ENCODE data around the gene C2orf66.

C2orf66 gene

DNA sequence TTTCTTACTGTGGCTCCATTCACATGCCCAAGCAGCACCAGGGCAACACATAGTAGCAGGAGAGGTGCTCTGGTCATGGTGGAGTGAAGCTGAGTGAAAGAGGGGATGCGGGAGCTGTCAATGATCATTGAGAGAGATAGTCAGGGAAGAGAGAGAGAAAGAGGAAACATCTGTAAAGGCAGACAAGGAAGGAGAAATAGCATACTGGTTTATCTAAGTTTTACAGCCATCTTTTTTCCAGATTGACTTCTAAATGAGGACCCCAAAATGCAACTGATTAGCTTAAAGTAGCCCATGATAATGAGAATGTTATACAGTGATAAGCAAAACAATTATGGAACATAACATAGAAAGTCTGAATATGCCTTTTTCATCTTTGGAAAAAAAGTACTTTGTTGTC is at the start of gene C2orf66:
TSS of gene C2orf66 (minus strand) at position 96 of the 400 bp plus-strand sequence. CDS start at position 77, 19 bp downstream.
- no peak for DNase-seq

DNA sequence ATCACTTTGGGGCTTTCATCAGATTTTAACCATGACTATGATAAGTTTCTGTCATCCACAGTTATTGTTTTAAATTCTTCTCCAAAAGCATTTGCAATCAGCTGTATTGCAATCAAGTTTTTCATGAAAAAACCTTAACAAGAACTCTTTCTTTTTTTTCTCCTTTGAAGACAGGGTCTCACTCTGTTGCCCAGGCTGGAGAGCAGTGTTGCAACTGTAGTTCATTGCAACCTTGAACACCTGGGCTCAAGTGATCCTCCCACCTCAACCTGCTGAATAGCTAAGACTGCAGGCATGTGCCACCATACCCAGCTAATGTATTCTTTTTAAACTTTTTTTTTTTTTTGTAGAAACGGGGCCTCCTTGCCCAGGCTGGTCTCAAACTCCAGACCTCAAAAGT is 45.5 kb upstream of the C2orf66 start:
- no peak for DNase-seq

DNA sequence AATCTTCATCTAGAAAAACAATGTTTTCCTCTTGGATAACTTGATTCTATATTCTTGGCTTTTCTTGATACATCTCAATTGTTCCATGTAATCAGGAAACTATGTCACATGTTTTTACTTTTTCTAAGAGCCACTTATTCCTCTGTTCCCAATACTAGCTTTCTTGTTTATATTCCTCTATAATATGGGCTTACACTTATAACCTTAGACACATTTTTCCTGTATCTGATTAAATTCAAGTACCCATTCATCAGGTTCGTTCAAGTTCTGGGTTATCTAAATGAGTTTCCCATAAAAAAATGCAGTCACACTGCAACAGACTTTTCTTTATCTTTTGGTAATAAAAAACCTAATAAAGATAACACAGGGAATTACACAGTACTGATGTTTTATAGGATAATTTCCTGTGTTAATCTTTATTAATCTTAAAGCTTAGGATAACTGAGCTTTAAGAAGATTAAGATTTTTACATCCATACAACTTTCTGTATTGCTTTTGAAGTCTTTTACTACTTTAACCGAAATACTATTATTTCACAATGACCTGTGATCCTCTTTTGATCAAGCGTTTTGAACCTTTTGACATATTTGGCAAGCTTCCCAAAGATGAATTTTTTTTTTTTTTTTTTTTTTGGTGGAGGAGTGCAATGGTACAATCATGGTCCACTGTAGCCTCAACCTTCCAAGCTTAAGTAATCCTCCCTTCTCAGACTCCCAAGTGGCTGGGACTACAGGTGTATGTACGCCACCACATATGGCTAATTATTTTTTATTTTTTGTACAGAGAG is 44.3 kb upstream of the C2orf66 start:
- no peak for DNase-seq

DNA sequence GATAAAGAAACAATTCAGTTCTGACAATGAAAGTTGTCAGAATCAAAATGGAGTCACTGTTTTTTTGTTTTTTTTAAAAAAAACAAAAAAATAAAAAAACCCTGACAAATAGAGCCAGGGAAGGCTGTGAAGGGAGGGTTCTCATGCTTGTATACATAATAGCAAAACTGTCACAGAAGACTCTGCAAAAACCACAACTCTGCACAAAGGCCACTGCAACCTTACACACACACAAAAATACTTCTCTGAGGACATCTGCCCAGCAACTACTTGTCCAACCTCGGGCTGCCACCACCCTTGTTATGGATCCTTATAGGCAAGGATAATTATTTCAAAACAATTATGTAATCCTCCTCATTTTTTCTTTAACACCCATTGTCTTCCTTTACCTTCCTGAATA is 41.9 kb upstream of the C2orf66 start:
- DNase-seq, result no peak

DNA sequence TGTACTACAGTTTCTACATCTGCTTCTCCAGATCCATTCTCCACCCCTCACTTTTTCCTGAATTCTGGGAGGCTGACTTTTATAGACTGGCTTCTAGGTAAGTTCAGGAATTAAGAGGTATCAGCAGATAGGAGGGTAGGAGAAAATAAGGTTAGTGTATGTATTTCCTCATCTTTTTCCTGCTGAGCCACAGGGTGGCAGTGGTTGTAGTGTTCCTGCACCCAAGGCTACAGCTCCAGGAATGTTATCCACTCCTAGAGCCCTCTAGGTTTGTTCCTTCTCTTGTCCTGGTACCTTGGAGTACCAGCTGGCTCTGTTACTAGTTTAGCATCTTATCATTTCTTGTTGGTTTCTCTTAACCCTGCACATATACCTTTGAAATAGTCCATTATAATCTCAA is 40.7 kb upstream of the C2orf66 start:
- no peak for DNase-seq

DNA sequence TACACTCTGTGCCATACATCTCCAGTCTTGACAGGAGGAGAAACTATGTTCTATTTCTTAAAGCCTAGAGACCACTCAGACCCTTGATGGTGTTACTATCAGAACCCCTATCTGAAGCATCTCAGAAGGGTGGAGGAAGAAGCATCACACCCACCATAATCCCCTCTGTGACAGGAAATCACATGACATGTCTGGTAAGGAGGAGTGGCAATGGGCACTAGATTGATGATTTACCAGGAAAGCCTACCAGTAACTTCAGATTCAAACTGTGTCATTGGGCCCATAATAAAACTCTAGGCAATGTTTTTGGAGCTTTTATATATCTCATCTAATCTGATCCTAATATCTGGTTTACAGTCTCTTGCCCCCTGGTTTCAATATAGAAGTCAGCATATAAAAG is 37.1 kb upstream of the C2orf66 start:
- DNase-seq, result no peak

DNA sequence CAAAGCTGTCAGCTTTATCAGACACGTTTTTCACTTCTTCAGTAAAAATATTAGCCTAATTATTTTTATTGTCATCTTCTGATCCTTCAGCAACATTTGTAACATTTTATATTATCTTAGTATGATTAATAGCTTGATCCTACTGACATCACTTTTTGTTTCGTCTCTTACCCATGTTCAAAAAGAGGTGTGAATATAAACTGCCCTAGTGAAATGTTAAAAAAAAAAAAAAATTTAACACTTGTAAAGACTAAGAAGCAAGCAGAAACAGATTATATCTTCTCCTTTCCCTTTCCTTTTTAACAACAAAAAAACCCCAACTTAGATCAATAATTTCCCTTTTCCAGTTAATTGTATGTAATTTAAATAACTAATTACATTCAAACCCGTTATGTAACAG is 36.2 kb upstream of the C2orf66 start:
- no peak for DNase-seq

DNA sequence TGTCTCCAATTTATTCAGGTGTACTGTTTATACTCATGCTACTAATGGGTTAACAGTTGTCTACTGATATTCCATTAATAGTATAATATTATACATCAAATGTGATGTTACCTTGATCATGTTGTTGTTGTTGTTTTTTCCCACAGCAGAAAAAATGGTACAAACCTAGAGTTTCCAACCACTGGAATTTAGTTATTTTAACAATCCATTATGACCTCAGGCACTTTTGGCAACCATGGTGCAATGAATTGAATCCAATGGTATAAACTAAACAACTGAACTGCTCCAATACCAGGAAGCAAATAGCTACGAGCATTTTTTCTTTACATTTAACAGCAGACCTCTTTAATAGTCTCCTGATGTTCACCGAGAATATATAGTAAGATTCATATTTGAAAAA is 31.0 kb upstream of the C2orf66 start:
- DNase-seq, result no peak

DNA sequence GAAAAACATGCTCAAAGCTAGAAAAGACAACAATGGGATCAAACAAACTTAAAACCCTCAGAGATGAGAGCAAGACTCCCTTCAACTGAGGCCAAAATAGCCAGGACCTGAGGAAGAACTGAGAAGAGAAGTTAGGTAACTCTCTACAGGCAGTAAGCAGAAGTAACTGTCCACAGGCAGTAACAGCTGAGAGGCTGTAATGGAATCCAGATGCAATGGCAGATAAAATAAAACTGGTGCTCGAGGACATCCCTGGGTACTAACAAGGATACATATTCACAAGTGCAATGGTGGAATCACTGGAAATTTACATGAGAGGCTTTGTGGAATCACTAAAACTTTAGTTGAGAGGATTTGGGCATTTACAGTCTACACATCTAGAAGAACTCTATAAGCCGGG is 30.4 kb upstream of the C2orf66 start:
- DNase-seq, result no peak

DNA sequence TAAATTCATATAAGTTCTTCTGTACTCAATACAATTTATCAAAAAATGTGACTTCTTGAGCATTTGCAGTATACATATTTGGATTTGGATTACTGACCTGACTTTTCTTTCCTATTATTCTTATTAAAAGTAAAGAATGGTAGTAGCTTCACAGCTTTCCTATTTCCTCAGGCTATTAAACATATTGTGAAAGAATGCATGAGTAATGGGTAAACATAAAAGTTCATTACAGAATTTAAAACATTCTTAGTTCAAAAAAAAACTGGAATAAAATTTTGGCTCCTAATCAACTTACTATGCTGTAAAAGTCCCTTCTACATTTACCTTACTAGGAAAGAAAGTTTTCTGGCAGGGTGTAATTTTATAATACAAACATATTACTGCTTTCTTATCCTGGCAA is 27.3 kb upstream of the C2orf66 start:
- no peak for DNase-seq

DNA sequence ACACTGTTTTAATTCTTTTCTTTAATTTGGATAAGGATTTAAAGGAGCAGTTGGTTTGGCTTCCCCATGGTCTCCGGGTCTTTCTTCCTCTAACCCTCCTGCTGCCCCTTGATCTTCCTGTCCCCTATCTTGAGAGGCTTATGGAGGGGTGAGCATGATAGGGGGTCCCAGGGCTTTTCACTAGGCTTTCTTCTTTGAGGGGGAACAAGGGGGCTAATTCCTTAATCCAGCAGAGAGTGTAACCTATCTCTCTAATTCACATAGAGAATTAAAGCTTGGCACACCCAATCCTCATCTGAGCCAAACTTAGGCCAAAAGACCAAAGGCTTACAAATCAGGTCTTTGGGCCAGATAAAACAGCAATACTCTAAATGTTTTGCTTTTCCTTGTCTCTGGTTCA is 21.5 kb upstream of the C2orf66 start:
- no peak for DNase-seq

DNA sequence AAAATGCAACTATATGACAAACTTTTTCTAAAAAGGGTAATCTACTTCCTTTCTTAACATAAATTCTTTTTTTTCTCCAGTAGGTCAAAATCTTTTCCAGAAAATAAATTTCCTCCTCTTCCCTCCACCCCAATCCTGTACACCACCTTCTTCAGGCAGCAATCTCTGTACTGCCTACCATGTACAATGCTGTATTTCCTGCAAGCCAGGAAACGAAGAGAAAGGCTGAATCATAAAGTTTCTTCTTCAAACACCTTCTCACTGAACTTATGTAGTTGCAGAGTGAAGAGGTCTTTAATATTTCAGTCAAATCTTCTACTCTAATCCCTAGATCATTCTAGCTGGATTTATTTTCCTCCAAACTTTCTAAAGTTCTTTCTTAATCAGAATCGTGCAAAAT is 18.2 kb upstream of the C2orf66 start:
- peak; percentile 13 for DNase-seq

DNA sequence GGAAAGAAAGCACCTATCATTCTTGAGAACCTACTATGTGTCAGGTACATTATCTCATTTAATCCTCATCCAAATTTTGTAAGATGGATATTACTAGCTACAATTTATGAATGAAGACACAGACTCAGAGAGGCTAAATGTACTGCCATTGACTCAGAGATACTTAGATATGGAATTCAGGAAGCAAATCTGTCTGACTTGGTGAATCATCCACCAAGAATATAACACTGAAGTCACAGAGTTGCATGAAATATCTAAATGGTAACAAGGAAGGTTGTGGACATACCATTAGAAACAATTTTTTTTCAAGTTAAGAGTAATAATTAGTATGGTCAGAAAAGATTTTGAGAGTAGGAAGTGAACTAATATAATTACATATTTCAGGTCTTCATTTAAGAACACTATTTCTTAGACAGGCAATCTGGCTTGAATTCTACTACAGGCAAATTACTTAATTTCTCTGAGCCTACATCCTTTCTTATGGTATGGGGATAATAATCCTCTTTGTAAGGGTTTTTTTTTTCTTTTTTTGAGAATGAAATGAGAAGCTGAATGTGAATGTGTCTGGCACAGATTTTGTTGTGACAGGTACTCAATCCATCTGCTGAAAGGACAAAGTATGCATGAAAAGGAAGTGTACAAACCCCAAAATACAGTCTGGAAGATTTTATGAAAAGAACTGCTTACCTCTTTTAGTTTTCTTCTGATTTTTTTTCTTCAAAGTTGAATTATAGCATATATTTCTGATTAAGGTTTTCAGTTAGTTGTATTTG is 14.8 kb upstream of the C2orf66 start:
- no peak for DNase-seq

DNA sequence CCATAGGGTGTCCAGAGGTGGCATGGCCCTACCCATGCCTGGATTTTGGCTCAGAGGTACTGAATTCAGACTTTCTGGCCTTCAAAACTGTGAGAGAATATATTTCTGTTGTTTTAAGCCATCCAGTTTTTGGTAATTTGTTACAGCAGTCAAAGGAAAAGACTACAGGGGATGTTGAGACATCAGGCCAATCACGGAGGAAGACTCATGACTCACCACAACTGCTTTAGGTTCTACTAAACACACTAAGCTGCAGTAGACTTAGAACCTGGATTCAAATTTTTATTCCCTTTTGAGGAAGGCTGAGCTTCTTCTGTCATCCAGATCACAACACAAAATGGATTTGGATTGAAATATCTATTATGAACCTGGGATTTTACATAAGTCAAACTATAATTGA is 12.0 kb upstream of the C2orf66 start:
- no peak for DNase-seq

DNA sequence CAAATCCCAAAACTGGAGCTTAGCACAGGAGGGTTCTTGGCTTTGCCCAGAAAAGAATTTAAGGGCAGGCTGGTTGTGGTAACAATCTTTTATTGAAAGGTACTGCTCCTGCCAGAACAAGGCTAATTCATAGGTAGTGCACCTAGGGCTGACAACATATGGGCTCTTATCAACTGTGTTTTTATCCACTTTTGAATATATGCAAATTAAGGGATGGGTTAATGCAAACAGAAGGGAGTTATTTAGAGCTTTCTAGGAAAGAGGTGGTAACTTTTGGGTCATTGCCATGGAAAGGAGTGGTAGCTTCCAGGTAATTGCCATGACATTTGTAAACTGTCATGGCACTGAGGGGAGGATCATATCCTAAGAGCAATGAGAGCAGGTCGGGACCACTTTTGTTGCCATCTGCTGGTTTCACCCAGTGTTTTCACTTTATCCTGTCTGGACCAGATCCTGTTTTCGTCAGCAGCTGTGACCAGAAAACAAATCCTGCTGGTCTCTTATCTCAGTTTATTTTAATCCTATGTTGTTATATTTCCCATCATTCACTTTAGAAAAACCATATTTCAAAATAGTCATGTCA is 981 bp downstream of the C2orf66 start:
- no peak for DNase-seq

DNA sequence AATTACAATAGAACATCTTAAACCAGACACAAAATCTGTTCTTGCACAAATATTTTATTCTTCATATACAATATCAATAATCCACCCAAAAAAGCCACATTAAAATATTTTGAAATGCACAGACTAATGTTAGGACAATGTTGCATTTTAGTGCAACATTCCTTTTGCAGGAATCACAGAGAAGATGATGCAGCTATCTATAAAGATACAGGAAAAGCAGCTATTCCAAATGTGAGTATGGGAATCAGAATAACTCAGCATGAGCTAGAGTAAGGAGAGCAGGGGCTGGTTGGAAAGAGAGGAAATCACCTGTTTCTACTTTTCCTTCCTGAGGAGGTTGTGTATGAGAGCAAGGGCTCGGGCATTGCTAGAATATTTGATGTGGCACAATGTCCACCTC is 4.8 kb downstream of the C2orf66 start:
- DNase-seq, result no peak

DNA sequence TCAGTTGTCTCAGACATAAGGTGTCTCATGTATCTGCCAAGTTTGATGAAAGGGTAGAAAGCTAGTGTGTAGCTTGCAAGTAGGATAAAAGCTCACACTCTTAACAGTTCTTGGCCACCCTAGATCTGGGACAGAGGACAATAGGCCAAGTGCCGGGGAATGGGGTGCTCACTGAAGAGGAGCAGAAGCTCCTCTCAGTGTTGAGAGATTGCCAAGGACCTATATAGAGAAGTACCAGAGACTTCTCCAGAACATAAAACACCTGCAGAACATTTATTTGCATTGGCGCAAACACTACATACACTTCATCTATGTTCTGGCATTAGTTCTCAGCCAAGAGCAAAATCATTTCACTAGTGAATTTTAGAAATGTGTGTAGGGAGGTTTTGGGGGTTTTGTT is 6.8 kb downstream of the C2orf66 start:
- no peak for DNase-seq

DNA sequence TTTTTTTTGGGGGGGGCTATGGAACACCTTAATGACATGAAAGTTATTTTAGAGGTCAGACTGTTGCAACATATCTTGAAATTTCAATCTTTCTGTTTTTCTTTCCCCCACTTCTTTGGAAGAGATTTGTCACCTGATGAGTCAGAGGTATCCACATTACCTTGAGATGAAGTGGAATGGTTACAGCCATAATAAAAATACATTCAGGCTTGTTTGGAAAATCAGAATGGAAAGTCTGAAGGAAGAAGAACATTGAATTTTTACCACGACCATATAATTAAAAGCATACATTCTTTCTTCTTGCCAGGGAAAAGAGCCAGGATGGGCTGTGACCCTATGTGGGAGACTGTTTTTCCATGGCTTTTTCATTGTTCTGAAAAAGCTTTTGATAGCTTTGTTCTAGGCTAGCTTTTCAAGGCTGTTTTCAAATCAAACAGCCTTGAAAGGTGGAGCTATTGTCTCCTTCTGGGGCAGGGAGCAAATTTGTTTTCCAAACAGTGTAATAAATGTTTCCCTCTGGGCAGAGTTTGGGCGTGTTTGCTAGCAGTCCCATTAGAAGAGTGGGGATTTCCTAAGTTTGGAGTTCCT is 7.4 kb downstream of the C2orf66 start:
- DNase-seq, result no peak

DNA sequence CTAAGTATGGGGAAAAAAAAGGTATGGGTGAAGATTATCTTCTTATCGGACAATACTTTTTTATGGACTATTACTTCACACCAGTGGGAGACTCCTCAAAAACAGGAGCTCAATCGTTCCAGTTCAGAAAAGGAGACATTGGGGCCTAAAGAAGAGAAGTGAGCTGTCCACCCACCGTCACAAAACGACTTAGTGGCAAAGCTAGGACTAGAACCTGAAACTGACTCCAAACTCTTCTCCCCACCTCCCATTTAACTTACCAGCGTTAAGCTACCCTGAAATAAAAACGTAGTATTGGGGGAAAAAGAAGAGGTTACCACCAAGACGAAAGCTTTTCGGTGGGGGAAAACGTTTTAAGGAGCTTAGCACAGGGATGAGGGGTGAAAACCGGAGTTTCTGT is 10.2 kb downstream of the C2orf66 start:
- DNase-seq, result no peak

DNA sequence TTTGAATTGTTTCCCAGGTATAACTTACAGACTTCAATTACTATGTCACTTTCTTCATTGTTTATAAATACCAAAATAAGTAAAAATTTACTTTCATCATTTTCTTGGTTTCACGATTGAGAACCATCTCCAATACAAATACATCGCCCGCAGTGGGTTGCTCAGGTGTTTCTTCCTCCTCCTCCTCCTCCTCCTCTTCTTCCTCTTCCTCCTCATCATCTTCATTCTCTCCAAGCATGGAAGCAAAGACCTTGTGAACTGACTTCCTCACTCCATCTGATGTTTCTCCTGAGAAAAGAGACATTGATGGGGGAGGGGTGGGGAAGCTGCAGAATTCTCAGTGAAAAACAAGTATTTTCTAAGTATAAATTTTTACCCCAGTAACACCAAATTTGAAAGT is 16.3 kb downstream of the C2orf66 start:
- DNase-seq, result no peak

DNA sequence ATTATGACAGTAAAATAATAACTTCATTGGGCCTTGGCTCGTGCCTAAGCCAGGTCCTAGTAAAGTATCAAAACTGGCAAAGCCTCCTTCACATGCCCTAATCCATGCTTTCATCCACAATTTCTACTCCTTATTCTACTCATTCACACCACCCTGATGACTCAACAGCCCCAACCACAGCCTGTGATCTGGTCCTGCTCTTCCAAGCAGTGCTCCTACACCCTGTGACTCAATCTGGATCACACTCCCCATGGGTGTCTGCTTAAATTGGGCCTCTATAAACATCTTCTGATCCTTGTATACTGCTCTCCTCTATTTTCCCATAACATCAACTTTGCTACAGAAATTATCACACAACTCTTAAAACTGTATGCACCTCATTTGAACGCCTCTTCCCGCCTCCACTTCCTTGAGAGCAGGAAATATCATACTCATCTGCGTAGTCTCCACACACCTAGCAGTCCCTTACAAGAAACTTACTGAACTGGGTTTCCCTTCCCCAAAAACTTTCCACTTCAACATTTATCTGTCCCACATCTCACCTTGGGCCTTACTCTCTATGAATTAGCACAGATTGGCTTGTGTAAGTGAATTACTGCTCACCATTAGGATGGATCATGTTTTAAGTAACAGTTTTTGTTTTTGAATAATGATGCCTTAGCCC is 25.6 kb downstream of the C2orf66 start:
- DNase-seq, result peak; percentile 53

DNA sequence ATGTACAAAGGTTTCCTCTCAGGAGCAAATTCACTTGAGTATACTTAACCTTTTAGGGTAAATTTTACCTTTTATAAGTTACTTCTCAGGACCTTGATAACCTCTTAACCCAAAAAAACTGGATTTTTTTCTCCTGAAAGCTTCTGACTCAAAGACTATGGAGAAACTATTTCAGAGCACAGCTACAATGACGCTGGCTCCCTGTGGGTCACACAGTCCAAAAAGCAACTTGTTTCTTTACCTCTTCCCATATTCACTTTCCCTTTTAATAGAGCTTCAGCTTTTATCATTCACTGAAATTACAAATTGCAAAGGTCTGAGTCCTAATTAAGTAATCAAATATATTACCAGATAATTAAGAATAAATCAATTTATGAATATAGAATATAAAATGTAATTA is 42.1 kb downstream of the C2orf66 start:
- DNase-seq, result no peak

DNA sequence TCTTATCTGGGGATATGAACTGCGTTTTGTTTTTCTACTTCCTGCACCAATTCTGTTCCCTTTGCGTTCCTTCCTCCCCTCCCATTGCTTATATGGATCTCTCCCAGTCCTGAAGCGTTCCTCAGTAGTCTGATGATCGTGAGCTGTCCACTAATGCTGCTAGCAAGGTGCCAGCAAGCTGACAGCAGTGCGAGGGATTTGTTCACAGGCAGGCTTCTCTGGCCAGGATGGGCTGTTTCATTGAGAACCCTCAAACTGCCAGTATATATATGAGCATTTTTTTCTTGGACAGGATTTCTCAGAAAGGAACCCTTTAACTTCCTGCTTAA is 49.8 kb downstream of the C2orf66 start:
- DNase-seq, result no peak

Data from activated CD4-positive, alpha-beta T cell treated with anti-CD3 and anti-CD28 coated beads, Interleukin-2, Interleukin-6, amounts not matched to agents 100 ng/mL and 50 ng/mL, durations not matched to agents 16 hours and 8 hours (primary cell).